Right lobe of liver (tissue), 6 donors: ENCODE data around the gene GAS5. TPM values are rescaled to one million over a fixed set of nuclear protein-coding genes. Genes with fewer than 3 reads are reported as not detected.
A peak's percentile ranks its signal among the peaks of the same experiment; 100 is the strongest.

Experiments
- ATAC-seq, 4 donors: fragments of 200-7000 bp; cut with Tn5 transposase; one replicate each; pipeline ENCODE4 v1.9.1; 2020; ENCODE audit warnings: mild to moderate bottlenecking in 4 of 4, moderate library complexity in 4 of 4
- DNase-seq, 3 donors: peaks; one replicate each; pipeline ENCODE4 v3.0.0-alpha.2; 2020
- H3K27ac ChIP-seq, 3 donors: fragments of 200-600 bp; one replicate each; pipeline ENCODE4 v1.8.0; 2022
- H3K27me3 ChIP-seq, 2 donors: fragments of 200-600 bp; one replicate each; pipeline ENCODE4 v1.8.0; 2022
- H3K36me3 ChIP-seq, 4 donors: fragments of 200-600 bp; sonication (generic) in 1 of 4; one replicate each; pipeline versions ENCODE4 v1.5.1 to v1.8.0; 2017 to 2022; ENCODE audit warnings: control low read depth in 1 of 4
- H3K4me1 ChIP-seq, 4 donors: fragments of 200-600 bp; sonication (generic) in 1 of 4; one replicate each; pipeline versions ENCODE4 v1.5.1 to v1.8.0; 2017 to 2022; ENCODE audit warnings: control low read depth in 1 of 4
- H3K4me3 ChIP-seq, 3 donors: fragments of 200-600 bp; one replicate each; pipeline ENCODE4 v1.8.0; 2022
- H3K9me3 ChIP-seq, 4 donors: fragments of 200-600 bp; sonication (generic) in 1 of 4; one replicate each; pipeline versions ENCODE4 v1.5.1 to v1.8.0; 2017 to 2022; ENCODE audit warnings: control low read depth in 1 of 4
- POLR2A ChIP-seq: fragments of 450-650 bp; IDR thresholded peaks from one replicate; pipeline ENCODE4 v1.6.1; 2017; ENCODE audit warnings: antibody characterized with exemption, mild to moderate bottlenecking
- WGBS: methylation state at CpG from one replicate; pipeline ENCODE4 v1.1.6; 2018; ENCODE audit warnings: low coverage, low lambda C conversion rate; ENCODE audit not compliant: insufficient coverage; ENCODE audit errors: missing lambda C conversion rate; 5-methylcytosine and 5-hydroxymethylcytosine counted together
- intact Hi-C, 2 donors: fragments of 100-400 bp; cut with DNase I; formaldehyde crosslinking; loops; one replicate each; pipeline versions ENCODE4 v1.11.2 to v1.14.1; 2022
- long read RNA-seq: library from polyadenylated mRNA; unstranded; transcript quantifications from one replicate; pipeline ENCODE4 v2.0.0, GENCODE V29; 2019
- total RNA-seq, 6 experiments: library from RNA; depleted of rRNA in 2 of 6; stranded (reverse); fragments of >200 nt in 2 of 6; fragmentation: NEBNext Ultra II Directional in 3 of 6; extraction: Animal tissue kit (Norgen Biotek cat#: 25700) in 3 of 6; gene quantifications; one replicate each; pipeline versions ENCODE4 v1.1.0 to v1.2.4, GENCODE V29; 2016 to 2023
- TF ChIP-seq, protein P1 (sequence below), 4 donors: fragments of 200-600 bp in 3 of 4; fragments of 450-650 bp in 1 of 4; IDR thresholded peaks; one replicate each; pipeline versions ENCODE4 v1.5.1 to v1.8.0; 2016 to 2022; ENCODE audit warnings: antibody characterized with exemption in 4 of 4, mild to moderate bottlenecking in 2 of 4
- donor health status: DM: no; HTN: yes; CAD: no.
- donor health status: DM: no; HTN: no; CAD: no.
- donor health status: DM: no; HTN: no; CAD: no.
- donor health status: DM: no; HTN: yes; CAD: no.
- donor health status: DM: no; HTN: yes; CAD: no.

The GAS5 gene
- 10 to 100 TPM; 37.4 to 85.2 (median 61.5) TPM for total RNA-seq
- long read RNA-seq, transcript GAS5-221 (12 exons, 632 nt): major isoform, 7 of 26 reads
- long read RNA-seq, partial matches to known transcripts: 0 of 26 reads
- long read RNA-seq, other reads (novel, unspliced or antisense): 15 of 26 reads

DNA sequence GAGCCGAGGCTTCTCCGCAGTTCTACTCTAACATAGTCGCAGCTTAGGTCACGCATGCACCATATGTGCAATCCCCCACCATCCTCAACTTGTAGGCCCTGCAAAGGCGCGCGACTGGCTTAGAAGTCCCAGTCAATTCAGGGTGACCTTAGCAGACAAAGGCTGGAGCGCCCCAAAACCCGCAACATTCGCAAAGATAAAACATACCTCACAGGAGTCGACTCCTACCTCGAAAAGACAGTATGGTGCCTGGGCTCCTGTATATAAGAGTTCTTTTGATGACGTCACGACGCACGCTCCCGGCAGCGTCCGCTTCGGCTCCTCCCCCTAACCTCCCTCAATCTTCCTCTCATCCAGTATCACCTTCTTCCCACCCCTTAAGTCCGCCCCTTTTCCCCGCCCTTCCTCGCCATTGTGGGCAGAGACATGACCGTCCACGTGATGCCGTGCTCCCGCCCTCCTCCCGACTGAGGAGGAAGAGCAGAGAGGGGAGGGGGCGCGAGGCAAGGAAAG, at the start of gene GAS5:
TSS of gene GAS5 (minus strand) at position 237 of the 513 bp plus-strand sequence.
- TF ChIP-seq, protein P1, sequence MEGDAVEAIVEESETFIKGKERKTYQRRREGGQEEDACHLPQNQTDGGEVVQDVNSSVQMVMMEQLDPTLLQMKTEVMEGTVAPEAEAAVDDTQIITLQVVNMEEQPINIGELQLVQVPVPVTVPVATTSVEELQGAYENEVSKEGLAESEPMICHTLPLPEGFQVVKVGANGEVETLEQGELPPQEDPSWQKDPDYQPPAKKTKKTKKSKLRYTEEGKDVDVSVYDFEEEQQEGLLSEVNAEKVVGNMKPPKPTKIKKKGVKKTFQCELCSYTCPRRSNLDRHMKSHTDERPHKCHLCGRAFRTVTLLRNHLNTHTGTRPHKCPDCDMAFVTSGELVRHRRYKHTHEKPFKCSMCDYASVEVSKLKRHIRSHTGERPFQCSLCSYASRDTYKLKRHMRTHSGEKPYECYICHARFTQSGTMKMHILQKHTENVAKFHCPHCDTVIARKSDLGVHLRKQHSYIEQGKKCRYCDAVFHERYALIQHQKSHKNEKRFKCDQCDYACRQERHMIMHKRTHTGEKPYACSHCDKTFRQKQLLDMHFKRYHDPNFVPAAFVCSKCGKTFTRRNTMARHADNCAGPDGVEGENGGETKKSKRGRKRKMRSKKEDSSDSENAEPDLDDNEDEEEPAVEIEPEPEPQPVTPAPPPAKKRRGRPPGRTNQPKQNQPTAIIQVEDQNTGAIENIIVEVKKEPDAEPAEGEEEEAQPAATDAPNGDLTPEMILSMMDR (IDR thresholded peaks at IDR 0.05): no peak
- TF ChIP-seq POLR2A: peak; percentile 98
- DNase-seq: peak; percentile 99 to 100 (median 100)
- H3K4me1 ChIP-seq: peaks cover 0 to 32% (median 12%) of the 10 kb centered on the region in 4 donors
- peaks cover 12 to 40% (median 24%) of the 10 kb centered on the region in 4 donors for H3K36me3 ChIP-seq
- no peaks in the 10 kb centered on the region for H3K27me3 ChIP-seq
- 1% methylated on average over 20 of the region's 30 CpGs for WGBS
- no peaks in the 10 kb centered on the region for H3K9me3 ChIP-seq
- peak; percentile 86 to 94 (median 90) for ATAC-seq
- intact Hi-C loops: no loop called here
- H3K27ac ChIP-seq: peak within 1 kb of the TSS; percentile 91 to 99 (median 95)
- peak within 1 kb of the TSS; percentile 72 to 90 (median 79) for H3K4me3 ChIP-seq

DNA sequence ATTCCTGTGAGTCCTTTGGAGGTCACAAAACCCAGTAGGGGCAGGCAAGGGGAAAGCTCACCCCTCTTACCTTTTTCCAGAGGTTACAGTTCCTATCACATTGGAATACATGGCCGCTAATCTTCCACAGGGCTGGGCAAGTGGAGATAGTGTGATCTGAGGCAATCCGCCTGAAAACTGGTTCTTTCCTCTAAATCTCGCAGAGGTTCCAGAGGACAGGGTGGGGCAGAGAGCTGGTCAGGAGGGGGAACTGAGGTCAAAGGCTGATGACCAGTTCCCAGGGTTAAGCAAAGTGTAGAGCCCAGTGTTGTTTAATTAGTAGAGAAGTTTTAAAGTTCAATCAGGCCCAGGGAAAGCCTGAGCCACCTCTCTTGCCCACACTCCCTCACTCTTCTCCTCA, 49.4 kb upstream of the GAS5 start, which contains the start of gene SERPINC1:
TSS of gene SERPINC1 (minus strand) at position 179 of the 400 bp plus-strand sequence. CDS start at position 111, 68 bp downstream.
- H3K4me1 ChIP-seq: peaks cover 0 to 44% (median 6%) of the 10 kb centered on the region in 4 donors
- H3K4me3 ChIP-seq: peak within 1 kb of the TSS; percentile 63 to 88 (median 84)
- intact Hi-C loops: no loop called here
- TF ChIP-seq, protein P1 (IDR thresholded peaks at IDR 0.05): no peak
- peak; percentile 51 for TF ChIP-seq POLR2A
- no peaks in the 10 kb centered on the region for H3K9me3 ChIP-seq
- H3K36me3 ChIP-seq: peaks cover 0 to 25% (median 5%) of the 10 kb centered on the region in 4 donors
- ATAC-seq (peak; percentile 81 to 89 (median 83)), DNase-seq (peak; percentile 60 to 89 (median 77))
- peak within 1 kb of the TSS; percentile 73 to 94 (median 89) for H3K27ac ChIP-seq
- 16% methylated on average over 3 of the region's 3 CpGs for WGBS
- no peaks in the 10 kb centered on the region for H3K27me3 ChIP-seq

DNA sequence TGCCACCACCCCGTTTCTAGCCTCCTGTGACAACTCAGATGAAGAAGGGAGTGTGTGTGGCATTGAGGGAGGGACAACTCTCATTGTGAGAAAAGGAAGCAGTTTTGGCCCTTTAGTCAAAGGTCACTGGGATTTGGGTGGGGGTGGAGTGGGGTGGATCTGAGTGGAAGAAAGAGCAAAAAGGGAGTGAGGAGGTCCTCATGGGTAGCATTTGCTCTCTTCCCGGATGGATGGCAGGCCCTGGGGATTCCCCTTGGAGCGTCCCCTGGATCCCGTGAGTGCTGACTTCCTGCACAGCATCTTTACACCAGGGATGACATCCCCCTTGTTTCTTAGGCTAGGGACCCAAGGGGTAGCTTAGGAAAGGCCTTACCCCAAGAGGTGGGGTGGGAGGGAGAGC, 48.9 kb upstream of the GAS5 start:
- Histone ChIP-seq H3K36me3 (peaks cover 0 to 29% (median 8%) of the 10 kb centered on the region in 4 donors), H3K27ac (peak overlapping the region; percentile 51 to 94 (median 89)), H3K4me1 (peaks cover 0 to 44% (median 6%) of the 10 kb centered on the region in 4 donors), H3K9me3 (no peaks in the 10 kb centered on the region), H3K27me3 (no peaks in the 10 kb centered on the region), H3K4me3 (peak overlapping the region; percentile 63 to 88 (median 84))
- ATAC-seq: peak; percentile 2 to 53 (median 30)
- peak in 2 of 3 donors; percentile 49 to 57 for DNase-seq
- 44% methylated on average over 4 of the region's 4 CpGs for WGBS
- TF ChIP-seq, protein P1 (IDR thresholded peaks at IDR 0.05): no peak
- TF ChIP-seq POLR2A: no peak
- intact Hi-C loops: no loop called here

DNA sequence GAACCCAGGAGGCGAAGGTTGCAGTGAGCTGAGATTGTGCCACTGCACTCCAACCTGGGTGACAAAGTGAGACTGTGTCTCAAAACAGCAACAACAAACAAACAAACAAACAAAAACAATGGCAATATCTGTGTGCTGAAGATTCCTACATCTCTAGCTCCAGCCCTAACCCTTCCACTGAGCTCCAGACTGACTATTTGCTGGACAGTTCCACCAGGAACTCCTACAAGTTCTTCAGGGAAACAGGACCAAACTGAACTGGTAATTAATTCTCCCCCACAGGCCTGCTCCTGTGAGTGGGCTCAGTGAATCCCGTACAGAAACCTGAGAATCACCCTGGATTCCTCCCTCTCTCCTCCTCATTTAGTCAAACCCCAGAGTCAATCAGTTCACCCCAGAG, 47.8 kb upstream of the GAS5 start:
- H3K4me1 ChIP-seq: peaks cover 0 to 49% (median 11%) of the 10 kb centered on the region in 4 donors

More for the DNA sequence above, 47.8 kb upstream of the GAS5 start:
- DNase-seq (no peak), ATAC-seq (peak in 1 of 4 donors; percentile 7)
- no peaks in the 10 kb centered on the region for H3K27me3 ChIP-seq
- WGBS: 34% methylated on average over 2 of the region's 2 CpGs
- intact Hi-C loops: no loop called here
- peaks cover 0 to 39% (median 13%) of the 10 kb centered on the region in 4 donors for H3K36me3 ChIP-seq
- H3K4me3 ChIP-seq: peak overlapping the region; percentile 63 to 88 (median 84)
- no peaks in the 10 kb centered on the region for H3K9me3 ChIP-seq
- H3K27ac ChIP-seq: peak overlapping the region; percentile 1 to 94 (median 89)
- TF ChIP-seq, protein P1 (IDR thresholded peaks at IDR 0.05): no peak
